Measurements from ENCODE around the gene MARCHF9.

MARCHF9 gene

GRCh38 chr12:57736741-57737466 is 18.0 kb upstream of the MARCHF9 start:
- Histone ChIP-seq H3K9me3 (no peaks in the 10 kb centered on the region), H3K4me3 (ENCODE audit: low read depth, low read length) (no peak overlapping the region; the same call in 1 of the 2 replicates), H3K36me3 (no peaks in the 10 kb centered on the region), H3K4me1 (no peaks in the 10 kb centered on the region; the same call in 1 of the 2 replicates), H3K27me3 (peaks cover 57% of the 10 kb centered on the region)
- no peak for TF ChIP-seq CTCF (IDR thresholded peaks at IDR 0.05; ENCODE audit: low read depth, low read length)
- no peak for DNase-seq

- DNase-seq: peak; percentile 48
- no peaks in the 10 kb centered on the region for H3K9me3 ChIP-seq
- peaks cover 57% of the 10 kb centered on the region for H3K27me3 ChIP-seq
- peak; percentile 28; the same call in 1 of the 2 replicates for TF ChIP-seq CTCF (IDR thresholded peaks at IDR 0.05; ENCODE audit: low read depth, low read length)
- H3K4me3 ChIP-seq (ENCODE audit: low read depth, low read length): peak overlapping the region; percentile 36
- H3K36me3 ChIP-seq: no peaks in the 10 kb centered on the region
- H3K4me1 ChIP-seq: no peaks in the 10 kb centered on the region; the same call in 1 of the 2 replicates
Measured at GRCh38 chr12:57737467-57738460, 17.1 kb upstream of the MARCHF9 start.

- H3K36me3 ChIP-seq: no peaks in the 10 kb centered on the region
Measured at GRCh38 chr12:57738661-57739237, 16.2 kb upstream of the MARCHF9 start, which contains the start of gene AGAP2. TSS of gene AGAP2 (minus strand) at chr12:57738742. CDS start at chr12:57738246, 496 bp downstream.

GRCh38 chr12:57739387-57739786 is 15.5 kb upstream of the MARCHF9 start:
- H3K9me3 ChIP-seq: no peaks in the 10 kb centered on the region
- no peak for TF ChIP-seq CTCF (IDR thresholded peaks at IDR 0.05; ENCODE audit: low read depth, low read length)
- peaks cover 57% of the 10 kb centered on the region for H3K27me3 ChIP-seq
- no peak overlapping the region for H3K4me3 ChIP-seq (ENCODE audit: low read depth, low read length)
- DNase-seq: no peak
- no peaks in the 10 kb centered on the region for H3K36me3 ChIP-seq
- no peaks in the 10 kb centered on the region; the same call in 1 of the 2 replicates for H3K4me1 ChIP-seq

More at GRCh38 chr12:57738661-57739237, 16.2 kb upstream of the MARCHF9 start, which contains the start of gene AGAP2:
- Histone ChIP-seq H3K9me3 (no peaks in the 10 kb centered on the region), H3K4me3 (ENCODE audit: low read depth, low read length) (peak within 1 kb of the TSS; percentile 36), H3K4me1 (no peaks in the 10 kb centered on the region; the same call in 1 of the 2 replicates), H3K27me3 (peaks cover 57% of the 10 kb centered on the region)
- DNase-seq: peak; percentile 48
- TF ChIP-seq CTCF (IDR thresholded peaks at IDR 0.05; ENCODE audit: low read depth, low read length): no peak

GRCh38 chr12:57739914-57740538 is 14.9 kb upstream of the MARCHF9 start:
- DNase-seq: no peak
- H3K4me3 ChIP-seq (ENCODE audit: low read depth, low read length): no peak overlapping the region
- H3K4me1 ChIP-seq: no peaks in the 10 kb centered on the region; the same call in 1 of the 2 replicates
- no peaks in the 10 kb centered on the region for H3K36me3 ChIP-seq
- no peaks in the 10 kb centered on the region for H3K9me3 ChIP-seq
- peaks cover 52% of the 10 kb centered on the region for H3K27me3 ChIP-seq
- no peak for TF ChIP-seq CTCF (IDR thresholded peaks at IDR 0.05; ENCODE audit: low read depth, low read length)

Measured in BE2C (cell line).